GM18511 (cell line): ENCODE data around the gene DUOXA1.
"Not testable (repeated sequence)": the region's sequence is repeated elsewhere in the genome, so short reads cannot be mapped to it uniquely, and the experiment has no call there.

Experiments
- ATAC-seq: cut with Tn5 transposase; IDR thresholded peaks from one replicate; pipeline ENCODE4 v1.9.1; 2021; ENCODE audit warnings: mild to moderate bottlenecking, moderate library complexity; ENCODE audit not compliant: unreplicated experiment

The DUOXA1 gene

GRCh38 chr15:45093622-45094357 is 35.9 kb downstream of the DUOXA1 start:
- ATAC-seq = no peak

DNA sequence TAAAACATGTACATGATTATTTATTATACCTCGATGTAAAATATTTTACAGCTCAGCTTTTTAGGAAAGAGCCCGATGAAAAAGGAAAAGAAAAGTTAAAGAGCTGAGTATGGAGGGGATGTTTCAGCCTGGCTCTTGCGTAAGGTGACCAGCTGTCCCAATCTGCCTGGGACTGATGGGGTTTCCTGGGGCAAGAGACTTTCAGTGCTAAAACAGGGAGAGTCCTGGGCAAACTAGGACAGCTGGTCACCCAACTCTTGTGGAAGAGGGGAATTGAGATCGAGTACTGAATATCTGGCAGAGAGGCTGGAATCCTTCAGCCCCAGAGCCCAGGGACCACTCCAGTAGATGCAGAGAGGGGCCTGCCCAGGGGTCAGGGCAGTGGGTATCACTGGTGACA is 36.7 kb downstream of the DUOXA1 start:
- ATAC-seq = no peak

GRCh38 chr15:45091576-45091975 is 38.1 kb downstream of the DUOXA1 start:
- no peak for ATAC-seq

DNA sequence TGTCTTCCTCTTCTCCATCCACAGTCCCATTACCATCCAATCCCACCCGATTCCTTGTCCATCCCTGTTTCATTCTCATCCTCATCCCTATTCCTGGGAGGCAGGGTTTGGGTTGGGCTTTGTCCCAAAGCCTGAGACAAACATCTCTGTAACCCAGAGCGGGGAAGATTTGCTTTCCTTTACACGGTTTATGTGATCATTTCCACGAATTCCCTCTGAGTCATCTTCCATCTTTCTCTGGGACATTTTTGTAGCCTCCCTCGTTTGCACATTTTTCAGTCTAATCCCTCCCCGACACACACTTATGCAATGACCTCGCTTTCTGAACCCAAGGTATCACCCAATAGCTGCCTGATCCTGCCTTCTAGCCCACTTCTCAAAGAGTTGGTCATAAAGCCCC is 38.5 kb downstream of the DUOXA1 start:
- ATAC-seq = no peak

DNA sequence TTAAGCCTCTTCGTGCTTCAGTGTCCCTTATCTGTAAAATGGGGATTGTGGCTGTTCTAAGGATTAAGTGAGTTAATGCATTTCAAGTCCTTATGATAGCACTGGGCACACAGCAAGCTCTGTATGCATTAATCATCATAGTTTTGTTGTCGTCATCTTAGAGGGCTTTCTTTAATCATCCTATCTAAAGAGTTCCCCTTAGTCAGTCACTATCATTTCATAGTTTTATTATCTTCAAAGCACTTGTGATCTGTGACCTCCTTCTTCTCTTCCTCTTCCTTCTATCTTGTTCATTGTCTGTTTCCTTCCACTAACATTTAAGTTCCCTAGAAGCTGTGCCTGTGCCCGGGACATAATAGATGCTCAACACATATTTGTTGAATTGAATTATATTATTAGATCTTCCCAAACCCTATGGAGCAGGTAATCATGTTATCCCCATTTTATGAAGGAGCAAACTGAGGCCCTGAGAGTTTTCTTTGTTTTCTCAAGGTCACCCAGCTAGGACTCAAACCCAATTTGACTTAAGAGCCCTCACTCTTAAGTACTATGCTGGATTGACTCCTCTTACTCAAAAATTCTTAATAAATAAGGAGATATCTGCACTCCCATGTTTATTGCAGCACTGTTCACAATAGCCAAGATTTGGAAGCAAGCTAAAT is 39.8 kb downstream of the DUOXA1 start:
- ATAC-seq = no peak

DNA sequence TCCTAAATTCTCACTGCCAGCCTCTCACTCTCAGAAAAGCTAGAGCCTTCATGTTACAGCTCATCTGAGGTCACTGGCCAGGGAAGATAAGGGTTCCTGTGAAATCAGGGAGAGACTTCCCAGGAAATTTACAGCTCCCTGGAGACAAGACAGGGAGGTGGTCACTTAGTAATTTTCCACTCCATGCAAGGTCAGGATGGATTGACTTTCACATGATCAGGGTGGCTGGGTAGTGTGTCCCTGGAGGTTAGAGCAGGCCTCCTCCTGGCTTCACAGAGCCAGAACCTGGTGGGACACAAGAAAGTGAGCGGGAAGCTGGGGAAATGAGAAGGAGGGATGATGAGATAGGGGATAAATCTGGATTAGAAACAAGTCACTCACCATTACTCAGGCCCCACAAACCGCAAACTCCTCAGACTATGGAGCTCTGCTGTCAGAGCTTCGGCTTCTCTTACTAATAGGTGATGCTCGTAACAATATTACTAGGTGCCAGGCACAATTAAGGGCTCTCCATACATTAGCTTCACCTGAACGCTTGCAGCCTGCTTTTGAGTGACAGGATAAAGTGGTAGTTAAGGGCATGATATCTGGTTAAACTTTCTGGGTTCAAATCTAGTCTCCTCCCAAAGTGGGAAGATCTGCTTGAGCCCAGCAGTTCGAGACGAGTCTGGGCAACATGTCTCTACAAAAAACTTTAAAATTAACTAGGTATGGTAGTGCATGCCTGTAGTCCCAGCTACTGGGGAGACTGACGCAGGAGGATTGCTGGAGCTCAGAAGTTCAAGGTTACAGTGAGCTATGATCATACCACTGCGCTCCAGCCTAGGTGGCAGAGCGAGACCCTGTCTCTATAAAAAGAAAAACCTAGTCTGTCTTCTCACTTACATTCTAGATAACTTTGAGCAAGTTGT is 40.6 kb downstream of the DUOXA1 start:
- no peak for ATAC-seq

GRCh38 chr15:45087513-45087912 is 42.2 kb downstream of the DUOXA1 start:
- ATAC-seq = no peak

DNA sequence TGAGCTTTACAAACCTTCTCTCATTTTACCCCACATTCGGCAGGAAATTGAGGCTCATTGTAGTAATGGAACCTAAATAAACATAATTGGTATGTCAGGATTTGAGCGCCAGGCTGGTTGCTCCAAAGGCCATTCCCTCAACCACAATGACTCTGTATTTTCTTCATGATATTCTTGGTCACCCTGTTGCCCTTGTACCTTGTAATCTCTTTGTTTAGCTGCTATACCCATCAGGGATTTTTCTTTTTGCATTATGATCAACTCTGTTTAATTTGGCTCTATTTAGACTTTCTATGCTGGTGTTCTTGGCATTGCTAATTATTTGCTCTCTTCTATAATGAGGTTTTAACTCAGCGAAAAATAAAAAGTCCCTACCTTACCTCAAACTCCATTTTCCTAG is 45.5 kb downstream of the DUOXA1 start:
- no peak for ATAC-seq

DNA sequence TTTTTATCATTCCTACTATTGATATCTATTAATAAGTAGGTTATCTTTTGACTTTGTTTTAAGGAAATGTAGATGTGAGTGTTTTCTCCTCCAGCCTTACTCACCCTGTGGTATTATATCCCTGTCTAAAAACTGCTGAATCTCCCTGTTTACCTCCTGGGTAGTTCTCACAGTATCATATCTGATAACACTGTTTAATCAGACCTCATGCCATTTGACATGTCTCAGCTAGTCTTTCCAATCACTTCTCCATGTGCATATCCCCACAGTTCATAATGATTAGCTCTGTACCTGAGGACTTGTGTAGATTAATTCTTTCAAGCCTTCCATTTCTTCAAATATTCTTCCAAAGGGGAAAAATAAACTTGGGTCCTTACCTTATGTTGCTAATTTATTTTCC is 46.5 kb downstream of the DUOXA1 start:
- no peak for ATAC-seq

GRCh38 chr15:45082412-45082811 is 47.3 kb downstream of the DUOXA1 start:
- ATAC-seq = not testable (repeated sequence)

DNA sequence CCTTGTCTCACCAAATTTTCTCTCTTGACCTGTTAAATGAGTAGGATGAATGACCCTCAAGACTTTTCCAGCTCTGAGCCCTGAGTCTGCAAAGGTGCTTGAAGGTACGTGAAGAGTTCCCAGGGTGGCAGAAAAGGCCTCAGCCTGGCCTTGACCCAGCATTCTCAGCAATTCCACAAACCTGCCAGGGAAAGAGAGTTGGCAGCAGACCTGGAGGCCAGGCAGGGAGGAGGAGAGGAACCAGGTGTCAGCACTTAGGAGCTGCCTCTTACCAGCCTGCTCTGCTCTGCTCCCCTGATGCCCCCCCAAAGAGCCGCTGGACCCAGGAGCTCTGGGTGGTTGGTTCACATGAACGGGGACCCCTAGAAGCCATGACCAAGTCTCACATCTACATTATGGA is 49.1 kb downstream of the DUOXA1 start:
- not testable (repeated sequence) for ATAC-seq

GRCh38 chr15:45079628-45080246 is 49.9 kb downstream of the DUOXA1 start:
- ATAC-seq = not testable (repeated sequence)

DNA sequence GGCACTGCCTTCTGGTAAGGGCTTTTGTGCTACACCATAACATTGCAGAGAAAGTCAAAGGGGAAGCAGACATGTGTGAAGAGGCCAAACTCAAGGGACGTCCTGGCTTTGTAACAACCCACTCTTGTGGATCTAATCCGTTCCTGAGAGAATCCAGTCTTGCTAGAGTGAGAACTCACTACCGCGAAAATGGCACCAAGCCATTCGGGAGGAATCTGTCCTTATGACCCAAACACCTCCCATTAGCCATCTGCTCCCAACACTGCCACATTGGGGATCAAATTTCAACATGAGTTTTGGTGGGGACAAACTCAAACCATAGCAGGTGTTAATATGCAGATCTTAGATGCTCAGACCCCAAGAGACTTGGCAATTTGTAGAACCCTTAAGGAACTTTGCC is 50.5 kb downstream of the DUOXA1 start:
- not testable (repeated sequence) for ATAC-seq

DNA sequence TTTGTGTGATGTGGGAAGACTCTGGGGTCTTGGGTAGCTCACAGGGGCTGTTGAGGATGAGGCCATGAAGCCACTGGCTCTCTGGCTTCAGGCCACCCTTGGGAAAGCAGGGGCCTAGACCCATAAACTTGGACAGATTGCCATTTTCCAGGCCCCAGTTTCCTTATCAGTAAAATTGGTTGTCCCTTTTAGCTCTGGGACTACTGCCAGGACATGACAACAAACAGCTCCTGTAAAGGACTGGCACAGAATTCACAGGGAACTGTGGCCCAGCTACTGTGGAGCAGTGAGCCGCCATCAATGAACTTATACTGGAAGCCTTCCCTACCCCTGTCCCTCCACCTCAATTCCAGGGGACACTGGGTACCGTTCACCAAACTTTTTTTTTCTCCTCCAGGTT is 52.3 kb downstream of the DUOXA1 start:
- ATAC-seq = not testable (repeated sequence)

DNA sequence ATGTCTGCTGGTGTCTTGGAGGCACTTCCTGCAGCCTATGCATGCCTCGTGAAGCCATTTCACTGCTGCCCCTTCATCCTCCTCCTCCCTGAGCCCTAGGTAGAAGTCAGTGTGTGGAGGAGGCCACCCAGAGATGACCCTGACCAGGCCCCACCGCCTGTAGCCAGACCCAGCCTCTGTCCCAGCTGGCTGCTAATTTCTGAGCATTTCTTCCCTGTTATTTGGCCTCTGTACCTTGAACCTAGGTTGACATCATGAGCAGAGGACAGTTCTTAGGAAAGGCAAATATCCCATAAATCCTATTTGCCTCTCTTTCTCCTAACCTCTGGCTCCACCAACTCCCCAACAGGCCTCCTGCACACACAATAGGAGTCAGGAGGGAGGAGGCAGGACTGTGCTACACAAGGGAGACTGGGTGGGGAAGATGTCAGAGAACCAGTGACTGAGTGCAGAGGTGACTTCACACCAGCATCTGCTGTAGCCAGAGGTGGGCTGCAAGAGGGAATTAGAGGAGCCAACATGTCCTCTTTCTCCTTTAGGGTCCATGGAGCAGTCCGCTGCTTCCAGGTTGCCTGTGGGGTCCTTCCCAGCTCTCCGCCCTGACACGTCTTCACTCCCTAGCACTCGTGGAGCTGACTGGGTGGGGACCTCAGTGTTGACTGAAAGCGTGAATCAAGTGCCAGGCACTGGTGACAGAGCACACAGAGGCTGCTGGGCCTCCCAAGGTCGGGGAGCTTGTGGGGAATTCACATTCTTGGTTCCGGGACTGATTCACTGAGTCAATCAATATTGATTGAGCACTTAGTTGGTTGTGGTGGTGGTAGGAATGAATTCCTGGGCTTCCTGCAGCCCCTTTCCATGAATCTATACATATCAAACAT is 54.0 kb downstream of the DUOXA1 start:
- not testable (repeated sequence) for ATAC-seq

- ATAC-seq = not testable (repeated sequence)
These were observed 56.1 kb downstream of the DUOXA1 start for GRCh38 chr15:45073602-45074001.

DNA sequence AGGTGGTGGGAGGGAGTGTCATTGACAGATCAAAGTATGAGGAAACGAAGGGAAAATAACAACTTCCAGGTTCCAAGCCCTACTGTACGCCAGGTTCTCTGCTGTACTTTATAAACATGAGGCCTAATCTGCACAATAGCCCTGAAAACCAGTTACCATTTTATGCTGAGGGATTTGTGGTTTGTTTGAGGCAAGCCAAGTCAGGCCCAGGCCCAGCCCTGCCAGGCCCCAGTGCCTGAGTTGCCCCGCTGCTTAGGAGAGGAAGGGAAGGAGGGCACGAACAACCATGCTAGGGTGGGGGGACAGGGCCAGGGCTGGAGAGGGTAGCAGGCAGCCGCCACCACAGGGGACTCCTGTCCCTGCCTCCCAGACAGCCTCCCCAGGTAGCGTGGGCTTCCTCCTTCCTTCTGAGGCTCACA is 59.7 kb downstream of the DUOXA1 start:
- ATAC-seq = not testable (repeated sequence)
